H1 (cell line): Measurements from ENCODE around the gene SEL1L3. TPM values are rescaled to one million over a fixed set of nuclear protein-coding genes. Genes with fewer than 3 reads are reported as not detected.

Experiments
- CTCF ChIA-PET: fragments of 300-600 bp; sonication (Branson Sonifier 250); formaldehyde crosslinking; loops from one replicate; lab custom pipeline; 2021; ENCODE audit not compliant: partially characterized antibody; lab: Charles Lee
- POLR2A ChIA-PET: fragments of 300-600 bp; sonication (Branson Sonifier 250); formaldehyde crosslinking; loops from one replicate; lab custom pipeline; 2021; ENCODE audit warnings: inconsistent platforms; ENCODE audit not compliant: partially characterized antibody; lab: Charles Lee
- DNase-seq, 2 experiments: peaks; one replicate each; pipeline versions ENCODE4 v3.0.0 to v3.0.0-alpha.2; 2010 to 2022; ENCODE audit warnings: low spot score in 2 of 2, low read depth in 1 of 2, mixed read lengths in 1 of 2
- FAIRE-seq: peaks from 2 replicates; lab custom pipeline; 2011; peaks lifted over from hg19 to GRCh38; lab: Jason Lieb, UNC
- H2AFZ ChIP-seq: 2 replicates; pipeline ENCODE4 v1.8.1; 2012; ENCODE audit warnings: low read length, inconsistent platforms
- H2AK5ac ChIP-seq: 2 replicates; pipeline ENCODE4 v1.6.1; 2013; ENCODE audit warnings: low read depth, low read length
- H2BK120ac ChIP-seq: replicated peaks from 2 replicates; pipeline ENCODE3; 2013; ENCODE audit warnings: low read depth, low read length, inconsistent platforms
- H2BK12ac ChIP-seq: 2 replicates; pipeline ENCODE4 v1.6.1; 2013; ENCODE audit warnings: low read depth, low read length
- H2BK15ac ChIP-seq: 2 replicates; pipeline ENCODE4 v1.6.1; 2013; ENCODE audit warnings: low read length
- H2BK20ac ChIP-seq: 2 replicates; pipeline ENCODE4 v1.6.1; 2013; ENCODE audit warnings: low read length
- H2BK5ac ChIP-seq: 2 replicates; pipeline ENCODE4 v1.6.1; 2013; ENCODE audit warnings: low read depth, low read length
- H3K14ac ChIP-seq: 2 replicates; pipeline ENCODE4 v1.6.1; 2013; ENCODE audit warnings: inconsistent platforms; ENCODE audit not compliant: insufficient read length
- H3K18ac ChIP-seq: 2 replicates; pipeline ENCODE4 v1.6.1; 2013; ENCODE audit warnings: low read length; ENCODE audit errors: extremely low read depth
- H3K23ac ChIP-seq: 2 replicates; pipeline ENCODE4 v1.6.1; 2013; ENCODE audit warnings: inconsistent platforms; ENCODE audit not compliant: insufficient read length
- H3K23me2 ChIP-seq: 2 replicates; pipeline ENCODE4 v1.6.1; 2013; ENCODE audit warnings: low read depth, low read length
- H3K27ac ChIP-seq: 2 replicates; pipeline ENCODE4 v1.6.1; 2011; ENCODE audit warnings: low read depth, low read length, inconsistent platforms
- H3K27me3 ChIP-seq, 4 experiments: replicated peaks in 1 of 4; 1 replicate in 1 of 4; 2 replicates in 3 of 4; pipeline versions ENCODE4 v1.6.1 to v1.8.1; 2011 to 2013; ENCODE audit warnings: low read length in 3 of 4, mild to moderate bottlenecking in 3 of 4, inconsistent platforms in 2 of 4, mixed read lengths in 2 of 4, moderate library complexity in 1 of 4; ENCODE audit not compliant: control insufficient read depth in 3 of 4, insufficient read depth in 3 of 4; ENCODE audit errors: extremely low read depth in 1 of 4
- H3K36me3 ChIP-seq, 4 experiments: 2 replicates each; pipeline versions ENCODE4 v1.6.1 to v1.8.1; 2011 to 2013; ENCODE audit warnings: mild to moderate bottlenecking in 4 of 4, low read length in 3 of 4, moderate library complexity in 2 of 4, control low read depth in 1 of 4, inconsistent platforms in 1 of 4; ENCODE audit not compliant: insufficient read depth in 4 of 4, control insufficient read depth in 2 of 4
- H3K4ac ChIP-seq: replicated peaks from 2 replicates; pipeline ENCODE3; 2013; ENCODE audit warnings: low read length, low read depth, mixed read lengths, inconsistent platforms; ENCODE audit not compliant: insufficient read length
- H3K4me1 ChIP-seq, 4 experiments: replicated peaks in 1 of 4; 1 replicate in 1 of 4; 2 replicates in 3 of 4; pipeline versions ENCODE4 v1.6.1 to v1.8.1; 2011 to 2013; ENCODE audit warnings: low read length in 3 of 4, inconsistent platforms in 2 of 4, mixed read lengths in 1 of 4; ENCODE audit not compliant: insufficient read depth in 4 of 4, control insufficient read depth in 3 of 4
- H3K4me2 ChIP-seq, 2 experiments: 2 replicates each; pipeline versions ENCODE4 v1.6.1 to v1.8.1; 2011 to 2013; ENCODE audit warnings: low read depth in 2 of 2, low read length in 2 of 2, control low read depth in 1 of 2, inconsistent platforms in 1 of 2, mild to moderate bottlenecking in 1 of 2; ENCODE audit not compliant: insufficient read depth in 1 of 2
- H3K4me3 ChIP-seq, 4 experiments: fragments of 200-600, 300-600 bp in 1 of 4; sonication (generic), shearing (Covaris generic), sonication (Bioruptor Twin) in 1 of 4; 2 replicates each; pipeline versions ENCODE4 v1.5.1 to v1.8.1; 2011 to 2016; ENCODE audit warnings: low read length in 4 of 4, low read depth in 3 of 4, control low read depth in 2 of 4, inconsistent platforms in 2 of 4, mild to moderate bottlenecking in 2 of 4, mixed read lengths in 1 of 4, moderate library complexity in 1 of 4; ENCODE audit not compliant: insufficient read depth in 2 of 4; ENCODE audit errors: extremely low read depth in 1 of 4
- H3K56ac ChIP-seq: replicated peaks from 2 replicates; pipeline ENCODE3; 2013; ENCODE audit warnings: low read depth, mild to moderate bottlenecking, mixed read lengths, low read length, inconsistent platforms; ENCODE audit not compliant: insufficient read length
- H3K79me1 ChIP-seq: 2 replicates; pipeline ENCODE4 v1.6.1; 2013; ENCODE audit warnings: low read depth, low read length, control low read depth
- H3K79me2 ChIP-seq, 2 experiments: 2 replicates each; pipeline versions ENCODE4 v1.6.1 to v1.8.1; 2012 to 2013; ENCODE audit warnings: low read length in 2 of 2, mild to moderate bottlenecking in 2 of 2, inconsistent platforms in 1 of 2; ENCODE audit not compliant: insufficient read depth in 2 of 2, control insufficient read depth in 1 of 2
- H3K9ac ChIP-seq, 4 experiments: replicated peaks in 1 of 4; 1 replicate in 1 of 4; 2 replicates in 3 of 4; pipeline versions ENCODE4 v1.6.1 to v1.8.1; 2011 to 2013; ENCODE audit warnings: low read depth in 3 of 4, low read length in 3 of 4, control low read depth in 2 of 4, mild to moderate bottlenecking in 2 of 4, moderate library complexity in 2 of 4, inconsistent platforms in 1 of 4; ENCODE audit errors: extremely low read depth in 1 of 4
- H3K9me3 ChIP-seq, 2 experiments: 2 replicates each; pipeline versions ENCODE4 v1.6.1 to v1.8.1; 2012 to 2013; ENCODE audit warnings: mild to moderate bottlenecking in 2 of 2, moderate library complexity in 2 of 2, control low read depth in 1 of 2, inconsistent platforms in 1 of 2, low read depth in 1 of 2, low read length in 1 of 2, mixed read lengths in 1 of 2; ENCODE audit not compliant: insufficient read depth in 2 of 2
- H4K20me1 ChIP-seq, 2 experiments: replicated peaks in 1 of 2; 2 replicates each; pipeline versions ENCODE3 to v1.8.1; 2011 to 2013; ENCODE audit warnings: inconsistent platforms in 2 of 2, low read length in 2 of 2, mild to moderate bottlenecking in 1 of 2; ENCODE audit not compliant: insufficient read depth in 2 of 2, control insufficient read depth in 1 of 2
- H4K5ac ChIP-seq: 2 replicates; pipeline ENCODE4 v1.6.1; 2013; ENCODE audit warnings: low read length, low read depth, mixed read lengths, inconsistent platforms; ENCODE audit not compliant: insufficient read length
- H4K8ac ChIP-seq: 2 replicates; pipeline ENCODE4 v1.8.0; 2013; ENCODE audit warnings: mild to moderate bottlenecking, moderate library complexity, low read length, inconsistent platforms; ENCODE audit not compliant: insufficient read depth; ENCODE audit errors: extremely low read depth
- H4K91ac ChIP-seq: replicated peaks from 2 replicates; pipeline ENCODE3; 2013; ENCODE audit warnings: low read length, mixed read lengths, inconsistent platforms; ENCODE audit not compliant: insufficient read length
- CHD2 ChIP-seq: IDR thresholded peaks from 2 replicates; pipeline ENCODE4 v1.6.1; 2012; ENCODE audit warnings: low read length, improper control_type of control experiment
- EP300 ChIP-seq, 2 experiments: IDR thresholded peaks; 1 replicate in 1 of 2; 2 replicates in 1 of 2; pipeline ENCODE4 v1.6.1; 2011 to 2012; ENCODE audit warnings: low read depth in 2 of 2, low read length in 2 of 2, mild to moderate bottlenecking in 2 of 2, borderline replicate concordance in 1 of 2, inconsistent platforms in 1 of 2, moderate library complexity in 1 of 2
- KDM1A ChIP-seq: fragments of 200-600, 300-600 bp; sonication (generic); IDR thresholded peaks from 2 replicates; pipeline ENCODE4 v1.7.1; 2016; ENCODE audit warnings: mild to moderate bottlenecking, low read length, borderline replicate concordance
- KDM4A ChIP-seq: IDR thresholded peaks from one replicate; pipeline ENCODE4 v1.7.1; 2012; ENCODE audit warnings: low read depth, mild to moderate bottlenecking, moderate library complexity, low read length, inconsistent platforms; ENCODE audit not compliant: severe bottlenecking
- MAFK ChIP-seq: IDR thresholded peaks from 2 replicates; pipeline ENCODE4 v1.6.1; 2012; ENCODE audit warnings: low read depth, mild to moderate bottlenecking, improper control_type of control experiment, low read length
- POU5F1 ChIP-seq: IDR thresholded peaks from 2 replicates; pipeline ENCODE4 v1.6.1; 2011; ENCODE audit warnings: low read depth, mild to moderate bottlenecking, low read length, moderate library complexity
- RXRA ChIP-seq: IDR thresholded peaks from 2 replicates; pipeline ENCODE4 v1.6.1; 2011; ENCODE audit warnings: low read depth, mild to moderate bottlenecking, low read length, moderate library complexity; ENCODE audit not compliant: insufficient read depth
- SIX5 ChIP-seq: IDR thresholded peaks from 2 replicates; pipeline ENCODE4 v1.6.1; 2011; ENCODE audit warnings: mild to moderate bottlenecking, low read depth, low read length
- SRF ChIP-seq: IDR thresholded peaks from 2 replicates; pipeline ENCODE4 v1.6.1; 2011; ENCODE audit warnings: mild to moderate bottlenecking, low read depth, low read length, moderate library complexity
- SUZ12 ChIP-seq: fragments of 200-600 bp; sonication (generic); IDR thresholded peaks from 2 replicates; pipeline ENCODE4 v1.6.1; 2012; ENCODE audit warnings: mild to moderate bottlenecking, inconsistent platforms, low read length, moderate library complexity, mixed read lengths
- TBP ChIP-seq: IDR thresholded peaks from 2 replicates; pipeline ENCODE4 v1.6.1; 2011; ENCODE audit warnings: low read depth, low read length, improper control_type of control experiment
- USF2 ChIP-seq: IDR thresholded peaks from 2 replicates; pipeline ENCODE4 v1.6.1; 2011; ENCODE audit warnings: low read length, improper control_type of control experiment
- WGBS, 2 experiments: shearing (Covaris generic) in 1 of 2; methylation state at CpG; one replicate each; pipeline versions ENCODE4 v1.1.6 to v1.1.7; 2013 to 2015; ENCODE audit warnings: low lambda C conversion rate in 2 of 2, mixed read lengths in 2 of 2, inconsistent platforms in 1 of 2, low coverage in 1 of 2, missing lambda C conversion rate in 1 of 2; ENCODE audit not compliant: insufficient replicate concordance in 2 of 2, insufficient coverage in 1 of 2, insufficient read length in 1 of 2; ENCODE audit errors: extremely low coverage in 1 of 2, missing lambda C conversion rate in 1 of 2; 5-methylcytosine and 5-hydroxymethylcytosine counted together
- polyA plus RNA-seq, 7 experiments: library from polyadenylated mRNA; depleted of rRNA in 3 of 7; stranded (reverse) in 5 of 7; unstranded in 2 of 7; fragments of >200 nt in 5 of 7; fragments of 200-250 nt in 2 of 7; gene quantifications; 1 replicate in 5 of 7; 2 replicates in 1 of 7; 4 replicates in 1 of 7; pipeline versions ENCODE4 v1.2.1 to v1.2.3, GENCODE V29; 2011 to 2013; ENCODE audit warnings: missing spikeins in 2 of 7, mixed read lengths in 2 of 7
- total RNA-seq: library from RNA; stranded (reverse); fragmentation: NEBNext Ultra II Directional; extraction: Animal tissue kit (Norgen Biotek cat#: 25700); gene quantifications from 2 replicates; pipeline ENCODE4 v1.2.1, GENCODE V29; 2021

SEL1L3 gene
- total and polyA plus RNA-seq, 2 of the 8 experiments (the other 6 are each of a cell fraction or from before 2014, with no cell fraction given) = 18.2 to 54.0 TPM

GRCh38 chr4:25712611-25713010, 150.2 kb downstream of the SEL1L3 start:
- no peak overlapping the region for H2BK20ac ChIP-seq
- TF ChIP-seq SRF (no peak), SUZ12 (no peak), MAFK (no peak), CHD2 (no peak), EP300 (IDR thresholded peaks at IDR 0.05; ENCODE audit: borderline replicate concordance in 1 of 2, low read depth in 2 of 2, low read length in 2 of 2) (no peak), POU5F1 (no peak), RXRA (no peak), TBP (no peak), SIX5 (no peak), KDM1A (no peak), USF2 (no peak), KDM4A (no peak)

More at GRCh38 chr4:25712611-25713010, 150.2 kb downstream of the SEL1L3 start:
- no peaks in the 10 kb centered on the region for H3K27me3 ChIP-seq
- H3K23me2 ChIP-seq = no peaks in the 10 kb centered on the region
- H3K9ac ChIP-seq = no peak overlapping the region
- no peaks in the 10 kb centered on the region; a peak in 1 of 7 replicates for H3K4me1 ChIP-seq
- no peak overlapping the region for H2AK5ac ChIP-seq
- no peak overlapping the region for H2BK12ac ChIP-seq
- H2BK5ac ChIP-seq = no peak overlapping the region
- no peak overlapping the region for H3K56ac ChIP-seq
- H2AFZ ChIP-seq = no peak overlapping the region
- H3K27ac ChIP-seq = no peak overlapping the region
- no peak overlapping the region for H4K5ac ChIP-seq
- H3K4ac ChIP-seq = no peak overlapping the region
- H3K79me1 ChIP-seq = no peaks in the 10 kb centered on the region
- POLR2A ChIA-PET = no interaction called here
- CTCF ChIA-PET = interaction anchor here (0.7 to 1.0 kb wide), 5 partner anchors 16 to 841 kb away, joined by 3 to 4 read pairs (median 3); no protein-coding TSS in a partner anchor
- H3K36me3 ChIP-seq = no peaks in the 10 kb centered on the region
- 92% methylated on average over 2 of the region's 2 CpGs; no CpG with 5 or more reads in 1 of the 2 experiments for WGBS, 2 experiments
- H2BK15ac ChIP-seq = no peak overlapping the region
- H2BK120ac ChIP-seq = no peak overlapping the region
- H4K20me1 ChIP-seq = no peaks in the 10 kb centered on the region
- no peaks in the 10 kb centered on the region for H3K79me2 ChIP-seq
- H4K91ac ChIP-seq = no peak overlapping the region
- no peak overlapping the region for H4K8ac ChIP-seq
- DNase-seq = no peak
- no peak overlapping the region for H3K23ac ChIP-seq
- H3K14ac ChIP-seq = no peak overlapping the region
- no peak overlapping the region for H3K4me3 ChIP-seq
- no peak overlapping the region for H3K4me2 ChIP-seq
- no peaks in the 10 kb centered on the region for H3K9me3 ChIP-seq
- FAIRE-seq = no peak
- H3K18ac ChIP-seq = no peak overlapping the region
